Right lung (tissue), 5 donors: ENCODE results near the gene SRRM5. TPM values are rescaled to one million over a fixed set of nuclear protein-coding genes. Genes with fewer than 3 reads are reported as not detected.
"Not testable (repeated sequence)": the region's sequence is repeated elsewhere in the genome, so short reads cannot be mapped to it uniquely, and the experiment has no call there.

ENCODE experiments used
- DNase-seq, 2 donors: peaks; one replicate each; pipeline ENCODE4 v3.0.0-alpha.2; 2013
- polyA plus RNA-seq, 5 donors: library from polyadenylated mRNA; unstranded; fragments of 120-200 nt; gene quantifications; one replicate each; pipeline versions ENCODE4 v1.2.1 to v1.2.3, GENCODE V29; 2013; ENCODE audit warnings: inconsistent platforms in 1 of 5, low replicate concordance in 1 of 5; ENCODE audit not compliant: insufficient read length in 5 of 5, insufficient read depth in 1 of 5

The SRRM5 gene
- polyA plus RNA-seq, 5 donors: 1.6 to 3.0 (median 1.7) TPM

GRCh38 chr19:43635561-43635940, 23.7 kb downstream of the SRRM5 start:
- DNase-seq: not testable (repeated sequence)

- no peak for DNase-seq
These were observed 24.3 kb downstream of the SRRM5 start for GRCh38 chr19:43636121-43636683.

- no peak for DNase-seq
These were observed 26.5 kb downstream of the SRRM5 start for GRCh38 chr19:43638214-43638994.

DNA sequence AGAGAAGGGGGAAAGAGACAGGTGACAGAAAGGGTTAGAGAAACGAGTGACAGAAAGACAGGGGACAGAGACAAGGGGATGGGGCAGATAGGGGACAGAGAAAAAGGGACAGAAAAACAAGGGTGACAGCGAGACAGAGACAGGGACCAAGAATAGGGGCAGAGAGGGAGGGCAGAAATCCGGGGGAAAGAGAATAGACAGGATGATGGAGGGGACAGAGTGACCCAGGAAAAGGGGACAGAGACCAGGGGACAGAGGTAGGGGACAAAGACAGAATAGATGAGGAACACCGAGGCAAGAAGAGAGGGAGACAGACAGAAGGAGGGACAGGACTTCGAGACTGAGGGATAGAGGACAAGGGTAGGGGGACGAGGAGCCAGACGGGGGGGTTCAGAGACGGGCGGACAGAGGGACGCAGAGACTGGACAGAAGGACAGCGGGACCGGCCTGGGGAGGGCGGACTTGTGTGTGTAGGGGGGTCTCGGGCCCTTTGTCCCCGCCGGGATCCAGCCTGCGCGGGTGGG, 27.2 kb downstream of the SRRM5 start:
- no peak for DNase-seq

DNA sequence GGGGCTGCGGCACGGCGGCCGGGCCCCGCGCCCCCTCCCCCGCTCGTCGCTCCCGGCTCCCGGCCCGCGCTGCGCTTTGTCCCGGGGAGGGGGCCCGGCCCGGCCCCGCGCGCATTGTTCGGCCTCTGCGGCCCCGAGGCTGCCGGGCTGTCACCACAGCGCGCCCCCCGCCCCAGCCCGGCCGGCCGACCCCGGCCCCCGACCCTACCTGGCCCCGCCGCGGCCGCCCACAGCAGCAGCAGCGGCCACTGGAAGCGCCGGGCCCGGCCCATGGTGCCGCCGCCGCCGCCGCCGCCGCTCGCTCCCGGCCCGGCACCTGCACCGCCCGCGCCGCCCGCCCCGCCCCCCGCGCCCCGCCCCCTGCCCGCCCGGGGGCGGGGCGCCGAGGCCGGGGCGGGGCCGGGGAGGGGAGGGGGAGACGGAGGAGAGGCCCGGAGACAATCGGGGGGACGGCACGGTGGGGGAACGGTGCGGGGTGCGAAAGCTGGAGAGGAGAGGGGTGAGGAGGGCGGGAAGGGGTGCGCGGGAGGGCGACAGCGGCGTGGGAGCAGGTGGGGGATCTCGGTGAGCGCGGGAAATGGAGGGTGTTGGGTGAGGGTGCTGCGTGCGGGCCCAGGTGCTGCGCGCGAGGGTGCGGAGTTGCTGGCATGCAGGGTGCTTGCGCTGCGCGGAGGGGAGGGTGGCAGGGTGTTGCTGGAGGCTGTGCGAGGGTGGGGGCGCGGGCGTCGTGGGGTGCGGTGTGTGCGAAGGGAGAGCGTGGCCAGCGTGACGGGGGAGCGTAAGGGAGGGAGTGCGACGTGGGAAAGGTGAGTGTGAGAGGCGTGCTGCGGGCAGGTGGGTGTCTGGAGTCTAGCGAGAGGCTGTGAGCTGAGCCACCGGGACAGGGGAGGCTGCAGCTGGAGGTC, 27.9 kb downstream of the SRRM5 start, which contains the start of gene CADM4:
TSS of gene CADM4 (minus strand) at position 332 of the 905 bp plus-strand sequence. CDS start at position 272, 60 bp downstream.
- DNase-seq: no peak

DNA sequence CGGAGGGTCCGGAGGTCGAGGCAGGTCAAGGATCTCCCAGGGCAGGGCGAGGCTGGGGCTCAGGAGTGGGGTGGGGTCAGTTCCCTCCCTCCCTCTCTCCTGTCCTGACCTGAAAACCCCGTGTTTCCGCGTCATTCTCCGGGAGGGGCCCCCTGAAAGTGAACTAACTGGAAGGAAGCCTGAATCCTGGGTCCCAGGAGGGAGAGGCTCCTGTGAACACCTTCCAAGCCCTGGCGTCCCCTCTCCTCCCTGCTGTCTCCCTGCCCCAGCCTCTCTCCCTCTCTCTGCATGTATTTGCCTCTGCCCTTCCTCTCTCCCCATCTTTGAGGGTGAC, 28.5 kb downstream of the SRRM5 start:
- DNase-seq: no peak

DNA sequence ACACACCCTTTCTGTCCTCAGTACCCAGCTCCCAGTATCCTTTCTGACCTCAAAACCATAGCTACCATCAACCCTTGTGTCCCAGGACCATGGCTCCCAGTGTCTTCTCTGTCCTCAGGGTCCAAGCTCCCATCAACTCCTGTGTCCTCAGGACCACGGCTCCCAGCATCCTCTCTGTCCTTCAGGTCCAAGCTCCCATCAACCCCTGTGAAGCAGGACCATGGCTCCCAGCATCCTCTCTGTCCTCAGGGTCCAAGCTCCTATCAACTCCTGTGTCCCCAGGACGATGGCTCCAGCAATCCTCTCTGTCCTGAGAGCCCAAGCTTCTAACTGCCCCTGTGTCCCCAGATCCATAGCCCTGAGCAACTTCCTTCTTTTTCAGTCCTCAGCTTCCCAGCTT, 29.4 kb downstream of the SRRM5 start:
- DNase-seq: no peak

DNA sequence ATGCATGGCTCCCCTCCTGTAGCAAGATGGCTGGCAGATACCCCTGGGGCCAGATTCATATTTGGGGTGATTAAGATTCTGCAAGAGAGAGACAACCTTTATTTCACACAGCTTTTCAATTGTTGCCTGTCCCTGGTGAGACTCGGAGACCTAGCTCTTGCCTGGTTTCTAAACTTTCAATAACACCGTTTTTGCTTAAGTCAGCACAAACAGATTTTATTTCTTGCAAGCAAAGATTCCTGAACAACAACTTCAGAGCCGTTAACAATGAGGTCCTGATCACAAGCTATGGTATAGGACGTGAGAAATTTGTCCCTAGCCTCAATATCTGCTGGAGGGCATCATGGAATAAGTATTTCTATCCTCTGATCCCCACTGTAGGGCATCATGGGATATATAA, 30.6 kb downstream of the SRRM5 start:
- DNase-seq: no peak

- DNase-seq: no peak
These were observed 31.4 kb downstream of the SRRM5 start for GRCh38 chr19:43643326-43643725.

- DNase-seq: no peak
These were observed 32.3 kb downstream of the SRRM5 start for GRCh38 chr19:43644181-43644580.

DNA sequence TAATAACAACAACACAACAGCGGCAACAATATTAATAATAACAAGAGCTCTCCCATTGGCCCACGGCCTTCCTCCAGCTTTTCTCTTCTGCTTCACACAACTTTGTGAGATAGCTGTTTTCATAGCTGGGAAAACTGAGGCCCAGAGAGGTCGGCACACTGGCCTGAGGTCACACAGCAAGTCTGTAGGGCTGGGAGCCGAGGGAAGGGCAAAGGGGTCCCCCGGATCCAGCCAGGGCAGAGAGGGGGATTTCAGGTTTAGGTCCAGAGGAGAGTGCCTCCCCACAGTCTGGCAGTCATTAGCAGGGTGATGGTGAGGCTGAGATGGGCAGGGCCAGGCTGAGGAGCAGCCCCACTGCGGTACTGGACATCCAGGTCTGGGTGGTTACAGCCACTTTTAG, 36.7 kb downstream of the SRRM5 start:
- no peak for DNase-seq

DNA sequence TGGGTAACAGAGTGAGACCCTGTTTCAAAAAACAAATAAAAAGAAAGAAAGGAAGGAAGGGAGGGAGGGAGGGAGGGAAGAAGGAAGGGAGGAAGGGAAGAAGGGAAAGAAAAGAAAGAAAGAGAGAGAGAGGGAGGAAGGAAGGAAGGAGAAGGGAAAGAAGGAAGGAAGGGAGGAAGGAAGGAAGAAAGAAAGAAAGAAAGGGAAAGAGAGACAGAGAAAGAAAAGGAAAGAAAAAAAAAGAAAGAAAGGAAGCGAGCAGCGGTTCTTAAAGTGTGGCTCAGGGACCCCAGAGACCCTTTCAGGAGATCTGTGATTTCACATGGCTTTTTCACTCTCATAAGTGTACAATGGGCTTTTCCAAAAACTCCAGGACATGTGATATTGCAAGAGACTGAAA, 37.6 kb downstream of the SRRM5 start:
- DNase-seq: no peak

DNA sequence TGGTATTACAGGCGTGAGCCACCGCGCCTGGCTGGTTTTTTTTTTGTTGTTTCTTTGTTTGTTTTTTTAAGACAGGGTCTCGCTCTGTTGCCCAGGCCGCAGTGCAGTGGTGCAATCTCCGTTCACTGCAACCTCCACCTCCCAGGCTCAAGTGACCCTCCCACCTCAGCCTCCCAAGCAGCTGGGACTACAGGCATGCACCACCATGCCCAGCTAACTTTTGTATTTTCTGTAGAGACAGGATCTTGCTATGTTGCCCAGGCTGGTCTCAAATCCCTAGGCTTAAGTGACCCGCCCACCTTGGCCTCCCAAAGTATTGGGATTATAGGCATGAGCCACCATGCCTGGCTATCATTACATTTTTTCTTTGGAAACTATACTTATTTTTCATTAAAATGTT, 38.4 kb downstream of the SRRM5 start:
- DNase-seq: not testable (repeated sequence)

GRCh38 chr19:43651758-43652545, 40.1 kb downstream of the SRRM5 start:
- DNase-seq: peak in 1 of 2 donors; percentile 30

GRCh38 chr19:43652546-43652874, 40.6 kb downstream of the SRRM5 start:
- DNase-seq: no peak

- DNase-seq: no peak
These were observed 44.5 kb downstream of the SRRM5 start for GRCh38 chr19:43656436-43656835.

GRCh38 chr19:43658001-43658400, 46.1 kb downstream of the SRRM5 start:
- DNase-seq: no peak

GRCh38 chr19:43658494-43658893, 46.6 kb downstream of the SRRM5 start:
- no peak for DNase-seq

DNA sequence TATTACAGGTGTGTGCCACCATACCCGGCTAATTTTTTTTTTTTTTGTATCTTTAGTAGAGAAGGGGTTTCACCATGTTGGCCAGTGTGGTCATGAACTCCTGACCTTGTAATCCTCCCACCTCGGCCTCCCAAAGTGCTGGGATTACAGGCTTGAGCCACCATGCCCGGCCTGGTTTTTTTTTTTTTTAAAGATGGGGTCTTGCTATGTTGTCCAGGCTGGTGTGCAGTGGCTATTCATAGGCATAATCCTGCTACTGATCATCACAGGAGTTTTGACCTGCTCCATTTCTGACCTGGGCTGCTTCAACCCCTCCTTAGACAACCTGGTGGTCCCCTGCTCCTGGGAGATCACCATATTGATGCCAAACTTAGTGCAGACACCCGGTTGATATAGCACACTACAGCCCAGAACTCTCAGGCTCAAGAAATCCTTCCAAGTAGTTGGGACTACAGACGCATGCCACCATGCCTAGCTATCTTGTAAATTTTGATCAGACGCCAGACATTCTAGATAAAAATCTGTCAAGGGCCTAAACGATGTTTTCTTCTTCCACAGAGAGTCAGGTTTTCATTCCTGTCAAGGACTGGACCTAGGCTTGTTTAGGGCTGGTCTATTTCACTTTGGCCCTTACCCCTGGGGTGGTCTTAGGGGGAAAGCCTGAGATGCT, 48.5 kb downstream of the SRRM5 start:
- no peak for DNase-seq

GRCh38 chr19:43660971-43661360, 49.1 kb downstream of the SRRM5 start:
- DNase-seq: no peak

GRCh38 chr19:43662487-43662886, 50.6 kb downstream of the SRRM5 start:
- DNase-seq: no peak
